Fibroblast of lung (primary cell): Measurements from ENCODE around the gene GRID1. TPM values are rescaled to one million over a fixed set of nuclear protein-coding genes. Genes with fewer than 3 reads are reported as not detected.

ENCODE experiments used
- DNase-seq, 2 donors: peaks; one replicate each; pipeline versions ENCODE4 v3.0.0 to v3.0.0-alpha.2; 2010; ENCODE audit warnings: low read depth in 2 of 2
- H2AFZ ChIP-seq: 2 replicates; pipeline ENCODE4 v1.5.1; 2012; ENCODE audit warnings: low read length, control low read depth, inconsistent platforms
- H3K27ac ChIP-seq: 2 replicates; pipeline ENCODE4 v1.5.1; 2011; ENCODE audit warnings: low read length, control low read depth; ENCODE audit not compliant: insufficient read depth
- H3K27me3 ChIP-seq: 2 replicates; pipeline ENCODE4 v1.5.1; 2011; ENCODE audit warnings: mild to moderate bottlenecking, low read length; ENCODE audit not compliant: control insufficient read depth, insufficient read depth
- H3K36me3 ChIP-seq: 2 replicates; pipeline ENCODE4 v1.5.1; 2011; ENCODE audit warnings: low read length; ENCODE audit not compliant: control insufficient read depth, insufficient read depth
- H3K4me1 ChIP-seq: 2 replicates; pipeline ENCODE4 v1.5.1; 2011; ENCODE audit warnings: low read length; ENCODE audit not compliant: control insufficient read depth, insufficient read depth; ENCODE audit errors: extremely low read depth
- H3K4me2 ChIP-seq: 2 replicates; pipeline ENCODE4 v1.5.1; 2011; ENCODE audit warnings: low read length, control low read depth; ENCODE audit not compliant: insufficient read depth; ENCODE audit errors: extremely low read depth
- H3K4me3 ChIP-seq, 4 experiments: fragments of 200-600 bp in 1 of 4; sonication (generic) in 1 of 4; replicated peaks in 1 of 4; 2 replicates each; pipeline ENCODE4 v1.5.1; 2011 to 2016; ENCODE audit warnings: low read length in 4 of 4, low read depth in 3 of 4, mild to moderate bottlenecking in 3 of 4, control low read depth in 2 of 4, inconsistent platforms in 1 of 4, mixed read lengths in 1 of 4; ENCODE audit not compliant: insufficient read depth in 1 of 4; ENCODE audit errors: control extremely low read depth in 1 of 4
- H3K79me2 ChIP-seq: 2 replicates; pipeline ENCODE4 v1.5.1; 2012; ENCODE audit warnings: mild to moderate bottlenecking, low read length, inconsistent platforms; ENCODE audit not compliant: control insufficient read depth, insufficient read depth
- H3K9ac ChIP-seq: 2 replicates; pipeline ENCODE4 v1.5.1; 2011; ENCODE audit warnings: mild to moderate bottlenecking, low read length, control low read depth; ENCODE audit not compliant: insufficient read depth
- H3K9me3 ChIP-seq: 2 replicates; pipeline ENCODE4 v1.5.1; 2012; ENCODE audit warnings: low read depth, low read length; ENCODE audit not compliant: control insufficient read depth, insufficient read depth
- H4K20me1 ChIP-seq: 2 replicates; pipeline ENCODE4 v1.5.1; 2011; ENCODE audit warnings: low read length; ENCODE audit not compliant: control insufficient read depth, insufficient read depth; ENCODE audit errors: extremely low read depth
- CTCF ChIP-seq, 2 donors: IDR thresholded peaks in 1 of 2; conservative IDR thresholded peaks in 1 of 2; 1 replicate in 1 of 2; 2 replicates in 1 of 2; pipeline ENCODE4 v1.5.1; 2011 to 2012; ENCODE audit warnings: low read length in 2 of 2, control low read depth in 1 of 2, inconsistent platforms in 1 of 2, low read depth in 1 of 2, mild to moderate bottlenecking in 1 of 2
- EZH2 ChIP-seq: IDR thresholded peaks from 2 replicates; pipeline ENCODE4 v1.5.1; 2012; ENCODE audit warnings: low read length, control low read depth, mild to moderate bottlenecking; ENCODE audit errors: missing control alignments
- polyA plus RNA-seq, 2 donors: library from polyadenylated mRNA; depleted of rRNA in 1 of 2; stranded (reverse) in 1 of 2; unstranded in 1 of 2; fragments of >200 nt; gene quantifications; 2 replicates each; pipeline ENCODE4 v1.2.1, GENCODE V29; 2011 to 2012; ENCODE audit warnings: missing spikeins in 1 of 2
- total RNA-seq: library from RNA; depleted of rRNA; stranded (reverse); fragments of >200 nt; gene quantifications from 2 replicates; pipeline ENCODE4 v1.2.1, GENCODE V29; 2014

GRID1 gene
- total and polyA plus RNA-seq, 2 donors (not counting 1 experiment from before 2014, with no cell fraction given) = 0.03 to 0.33 TPM

- TF ChIP-seq CTCF (conservative IDR thresholded peaks at IDR 0.05 in 1 of 2, IDR thresholded peaks at IDR 0.05 in 1 of 2; ENCODE audit: low read depth in 1 of 2, low read length in 2 of 2) (no peak), EZH2 (no peak)
- Histone ChIP-seq H3K79me2 (no peaks in the 10 kb centered on the region), H3K36me3 (no peaks in the 10 kb centered on the region), H3K4me2 (no peak overlapping the region), H3K4me3 (no peak overlapping the region), H3K9me3 (no peaks in the 10 kb centered on the region), H3K9ac (no peak overlapping the region), H3K27me3 (no peaks in the 10 kb centered on the region), H2AFZ (no peak overlapping the region), H4K20me1 (no peaks in the 10 kb centered on the region), H3K4me1 (no peaks in the 10 kb centered on the region), H3K27ac (no peak overlapping the region)
- no peak for DNase-seq
Measured at GRCh38 chr10:86281396-86281795, 85.2 kb downstream of the GRID1 start.

- Histone ChIP-seq H3K36me3 (no peaks in the 10 kb centered on the region), H3K27me3 (no peaks in the 10 kb centered on the region), H2AFZ (no peak overlapping the region), H3K9ac (no peak overlapping the region), H3K4me1 (no peaks in the 10 kb centered on the region), H4K20me1 (no peaks in the 10 kb centered on the region), H3K79me2 (no peaks in the 10 kb centered on the region), H3K4me2 (no peak overlapping the region), H3K4me3 (no peak overlapping the region), H3K27ac (no peak overlapping the region), H3K9me3 (no peaks in the 10 kb centered on the region)
- DNase-seq = no peak
- TF ChIP-seq EZH2 = no peak
- TF ChIP-seq CTCF (conservative IDR thresholded peaks at IDR 0.05 in 1 of 2, IDR thresholded peaks at IDR 0.05 in 1 of 2; ENCODE audit: low read depth in 1 of 2, low read length in 2 of 2) = no peak
Measured at GRCh38 chr10:86269332-86269731, 97.3 kb downstream of the GRID1 start.

GRCh38 chr10:86267286-86268195, 99.1 kb downstream of the GRID1 start:
- no peaks in the 10 kb centered on the region for H3K9me3 ChIP-seq
- H3K9ac ChIP-seq = no peak overlapping the region
- no peaks in the 10 kb centered on the region for H3K27me3 ChIP-seq
- H3K27ac ChIP-seq = no peak overlapping the region
- no peak for TF ChIP-seq EZH2
- no peak for TF ChIP-seq CTCF (conservative IDR thresholded peaks at IDR 0.05 in 1 of 2, IDR thresholded peaks at IDR 0.05 in 1 of 2; ENCODE audit: low read depth in 1 of 2, low read length in 2 of 2)
- H3K4me2 ChIP-seq = no peak overlapping the region
- H2AFZ ChIP-seq = no peak overlapping the region
- no peak for DNase-seq
- no peaks in the 10 kb centered on the region for H3K79me2 ChIP-seq
- H4K20me1 ChIP-seq = no peaks in the 10 kb centered on the region
- H3K36me3 ChIP-seq = no peaks in the 10 kb centered on the region
- no peak overlapping the region for H3K4me3 ChIP-seq
- no peaks in the 10 kb centered on the region for H3K4me1 ChIP-seq
